Type B pancreatic cell (in vitro differentiated cells): ENCODE data around the gene FHOD3. TPM values are rescaled to one million over a fixed set of nuclear protein-coding genes. Genes with fewer than 3 reads are reported as not detected.

ENCODE experiments used
- DNase-seq: peaks from one replicate; pipeline ENCODE4 v3.0.0; 2021; ENCODE audit warnings: mixed read lengths; ENCODE audit not compliant: unreplicated experiment; ENCODE audit errors: extremely low spot score
- H3K27ac Mint-ChIP-seq: 2 replicates; pipeline ENCODE4 v1.8.0; 2021; ENCODE audit warnings: mild to moderate bottlenecking, mixed read lengths
- H3K27me3 Mint-ChIP-seq: 2 replicates; pipeline ENCODE4 v1.8.0; 2021; ENCODE audit warnings: mixed read lengths
- H3K36me3 Mint-ChIP-seq: 2 replicates; pipeline ENCODE4 v1.8.0; 2021; ENCODE audit warnings: mixed read lengths
- H3K4me1 Mint-ChIP-seq: one replicate; pipeline ENCODE4 v1.8.0; 2021; ENCODE audit warnings: mixed read lengths; ENCODE audit not compliant: unreplicated experiment
- H3K4me3 Mint-ChIP-seq: 2 replicates; pipeline ENCODE4 v1.8.0; 2021; ENCODE audit warnings: mild to moderate bottlenecking, mixed read lengths
- H3K9me3 Mint-ChIP-seq: 2 replicates; pipeline ENCODE4 v1.8.0; 2021; ENCODE audit warnings: mixed read lengths
- total RNA-seq: library from RNA; stranded (reverse); gene quantifications from 2 replicates; pipeline ENCODE4 v1.2.1, GENCODE V29; 2021; ENCODE audit warnings: low replicate concordance
- TF ChIP-seq, protein P1 (sequence below): fragments of 200-600 bp; sonication (generic); conservative IDR thresholded peaks from 2 replicates; pipeline ENCODE4 v1.5.0; 2021; ENCODE audit warnings: antibody characterized with exemption, mild to moderate bottlenecking

FHOD3 gene
- total RNA-seq, 1 donor from 2014 or later = 5.3 TPM

DNA sequence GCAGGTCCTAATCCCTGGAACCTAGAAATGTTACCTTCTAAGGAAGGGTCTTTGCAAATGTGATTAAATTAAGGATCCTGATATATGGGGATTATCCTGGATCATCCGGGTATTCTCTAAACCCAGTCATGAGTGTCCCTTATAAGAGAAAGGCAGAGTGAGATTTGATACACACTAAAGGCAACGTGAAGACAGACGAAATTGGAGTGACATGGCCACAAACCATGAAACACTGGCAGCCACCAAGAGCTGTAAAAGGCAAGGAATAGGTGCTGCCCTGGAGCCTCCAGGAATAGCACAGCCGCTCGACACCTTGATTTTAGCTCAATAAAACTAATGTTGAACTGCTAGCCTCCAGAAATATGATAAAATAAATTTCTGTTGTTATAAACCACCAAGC is 486.3 kb downstream of the FHOD3 start:
- no peaks in the 10 kb centered on the region for H3K4me1 Mint-ChIP-seq
- no peak overlapping the region for H3K4me3 Mint-ChIP-seq
- no peak for DNase-seq
- TF ChIP-seq, protein P1, sequence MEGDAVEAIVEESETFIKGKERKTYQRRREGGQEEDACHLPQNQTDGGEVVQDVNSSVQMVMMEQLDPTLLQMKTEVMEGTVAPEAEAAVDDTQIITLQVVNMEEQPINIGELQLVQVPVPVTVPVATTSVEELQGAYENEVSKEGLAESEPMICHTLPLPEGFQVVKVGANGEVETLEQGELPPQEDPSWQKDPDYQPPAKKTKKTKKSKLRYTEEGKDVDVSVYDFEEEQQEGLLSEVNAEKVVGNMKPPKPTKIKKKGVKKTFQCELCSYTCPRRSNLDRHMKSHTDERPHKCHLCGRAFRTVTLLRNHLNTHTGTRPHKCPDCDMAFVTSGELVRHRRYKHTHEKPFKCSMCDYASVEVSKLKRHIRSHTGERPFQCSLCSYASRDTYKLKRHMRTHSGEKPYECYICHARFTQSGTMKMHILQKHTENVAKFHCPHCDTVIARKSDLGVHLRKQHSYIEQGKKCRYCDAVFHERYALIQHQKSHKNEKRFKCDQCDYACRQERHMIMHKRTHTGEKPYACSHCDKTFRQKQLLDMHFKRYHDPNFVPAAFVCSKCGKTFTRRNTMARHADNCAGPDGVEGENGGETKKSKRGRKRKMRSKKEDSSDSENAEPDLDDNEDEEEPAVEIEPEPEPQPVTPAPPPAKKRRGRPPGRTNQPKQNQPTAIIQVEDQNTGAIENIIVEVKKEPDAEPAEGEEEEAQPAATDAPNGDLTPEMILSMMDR = no peak
- H3K9me3 Mint-ChIP-seq = no peaks in the 10 kb centered on the region
- H3K27ac Mint-ChIP-seq = no peak overlapping the region
- no peaks in the 10 kb centered on the region for H3K27me3 Mint-ChIP-seq
- H3K36me3 Mint-ChIP-seq = peaks cover 12% of the 10 kb centered on the region

DNA sequence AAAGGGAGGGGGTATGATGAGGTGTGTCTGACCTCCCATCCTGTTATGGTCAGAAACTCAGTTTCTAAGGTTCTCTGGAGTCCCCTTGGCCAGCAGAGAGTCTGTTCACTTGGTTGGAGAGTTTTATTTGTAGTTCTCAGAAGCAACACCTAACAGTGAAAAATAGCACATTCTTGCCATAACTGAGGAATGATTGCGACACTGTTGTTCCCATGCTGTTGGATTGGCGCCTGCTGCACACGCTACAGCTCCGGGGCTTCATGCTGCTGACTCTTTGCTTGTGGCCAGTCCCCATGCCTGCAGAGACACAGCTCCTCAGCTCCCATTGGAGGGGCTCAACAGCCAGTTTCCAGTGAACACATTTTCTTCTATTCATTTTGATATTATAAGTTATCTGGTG is 489.2 kb downstream of the FHOD3 start:
- no peaks in the 10 kb centered on the region for H3K9me3 Mint-ChIP-seq
- H3K27ac Mint-ChIP-seq = no peak overlapping the region
- no peaks in the 10 kb centered on the region for H3K4me1 Mint-ChIP-seq
- H3K27me3 Mint-ChIP-seq = no peaks in the 10 kb centered on the region
- no peak overlapping the region for H3K4me3 Mint-ChIP-seq
- H3K36me3 Mint-ChIP-seq = peaks cover 26% of the 10 kb centered on the region
- TF ChIP-seq, protein P1 = no peak
- DNase-seq = no peak

DNA sequence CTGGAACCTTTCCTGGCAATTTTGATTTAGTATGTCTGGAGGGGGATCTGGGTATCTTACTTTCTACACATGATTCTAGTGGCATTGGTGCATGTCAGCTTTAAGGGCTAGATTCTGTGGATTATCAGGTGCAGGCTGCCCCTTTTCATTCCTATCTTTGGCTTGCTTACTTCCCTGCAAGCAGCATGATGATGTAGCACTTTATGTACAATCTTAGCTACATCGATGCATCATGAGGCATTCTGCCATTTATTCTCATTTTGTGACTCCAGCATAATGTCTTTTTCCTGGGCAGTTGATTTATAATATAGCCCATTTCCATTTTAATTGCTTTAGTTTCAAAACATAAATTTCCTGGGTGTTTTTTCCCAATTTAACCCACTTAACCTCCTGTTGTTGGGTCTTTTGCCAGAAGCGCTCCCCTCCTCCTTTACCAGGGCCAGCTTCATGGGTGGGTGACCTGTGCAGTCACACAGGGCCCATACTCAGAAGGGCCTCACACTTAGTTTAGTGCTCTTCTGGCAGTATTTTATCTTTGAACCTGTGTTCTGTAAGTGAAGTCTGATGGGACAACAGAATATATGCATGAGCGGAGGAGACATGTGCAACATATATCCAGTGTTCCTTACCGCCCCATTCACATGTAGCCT is 495.2 kb downstream of the FHOD3 start:
- no peaks in the 10 kb centered on the region for H3K9me3 Mint-ChIP-seq
- DNase-seq = no peak
- no peaks in the 10 kb centered on the region for H3K27me3 Mint-ChIP-seq
- H3K4me3 Mint-ChIP-seq = no peak overlapping the region
- TF ChIP-seq, protein P1 = no peak
- peaks cover 32% of the 10 kb centered on the region for H3K36me3 Mint-ChIP-seq
- H3K27ac Mint-ChIP-seq = no peak overlapping the region
- no peaks in the 10 kb centered on the region for H3K4me1 Mint-ChIP-seq

DNA sequence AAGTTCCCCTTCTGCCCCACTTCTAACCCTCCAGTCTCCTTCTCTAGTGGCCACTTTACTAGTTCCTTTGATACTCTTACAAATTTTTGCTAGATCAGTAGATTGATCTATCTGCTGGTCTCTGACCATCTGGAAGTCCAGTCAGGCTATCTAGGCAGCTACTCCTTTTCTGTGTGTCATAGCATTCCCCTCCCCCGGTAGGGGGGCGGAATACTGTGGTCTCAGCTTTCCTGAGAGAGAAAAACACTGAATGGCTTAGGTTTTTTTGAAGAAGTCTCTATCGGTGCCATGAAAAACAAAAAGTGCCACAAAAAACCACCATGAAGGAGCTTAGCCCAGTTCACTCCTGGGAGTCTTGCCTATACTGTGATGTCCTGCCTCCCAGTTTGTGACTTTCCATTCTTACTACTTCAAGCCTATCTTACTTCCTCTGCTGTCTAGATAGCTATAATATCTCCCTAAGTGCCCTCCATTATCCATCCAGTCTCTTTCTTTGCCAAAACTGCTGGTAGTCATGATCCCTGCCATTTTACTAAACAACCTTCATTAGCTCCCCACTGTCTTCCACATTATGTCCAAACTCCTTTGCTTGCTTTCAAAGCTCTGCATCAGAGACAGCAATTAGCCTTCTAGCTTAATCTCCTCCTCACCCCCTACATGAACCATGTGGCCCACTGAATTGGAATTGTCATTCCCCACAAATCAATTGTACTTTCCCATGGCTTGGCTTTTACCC is 501.4 kb downstream of the FHOD3 start:
- DNase-seq = no peak
- TF ChIP-seq, protein P1 = no peak
- Mint-ChIP-seq H3K4me1 (no peaks in the 10 kb centered on the region), H3K36me3 (peaks cover 51% of the 10 kb centered on the region), H3K4me3 (no peak overlapping the region), H3K27me3 (no peaks in the 10 kb centered on the region), H3K9me3 (no peaks in the 10 kb centered on the region), H3K27ac (no peak overlapping the region)

DNA sequence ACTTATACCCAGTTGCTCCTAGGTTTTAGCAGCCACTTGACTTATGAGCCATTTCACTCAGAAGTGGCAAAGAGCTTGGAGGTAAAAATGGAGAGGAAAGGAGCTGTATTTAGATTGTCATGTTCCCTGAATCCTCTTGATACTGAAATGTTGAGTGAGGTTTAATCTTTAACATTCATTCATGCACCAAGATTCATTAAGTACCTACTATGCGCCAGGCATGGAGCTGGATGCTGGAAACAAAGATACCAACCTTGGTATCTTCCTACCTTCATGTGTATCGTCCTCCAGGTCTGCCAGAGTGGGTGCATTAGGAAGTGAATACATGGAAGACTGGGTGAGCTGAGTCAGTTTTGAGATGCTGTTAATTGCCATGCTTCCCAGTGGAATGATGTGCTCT is 507.6 kb downstream of the FHOD3 start:
- TF ChIP-seq, protein P1 = no peak
- Mint-ChIP-seq H3K4me1 (peaks cover 4% of the 10 kb centered on the region), H3K36me3 (peaks cover 59% of the 10 kb centered on the region), H3K27me3 (no peaks in the 10 kb centered on the region), H3K4me3 (no peak overlapping the region), H3K9me3 (no peaks in the 10 kb centered on the region), H3K27ac (no peak overlapping the region)
- DNase-seq = no peak
